ENCODE data around the gene IL1F10. TPM values are rescaled to one million over a fixed set of nuclear protein-coding genes. Genes with fewer than 3 reads are reported as not detected.

The IL1F10 gene
- total and polyA plus RNA-seq, 10 of the 15 experiments (the other 5 are each of a cell fraction or from before 2014, with no cell fraction given): not detected

DNA sequence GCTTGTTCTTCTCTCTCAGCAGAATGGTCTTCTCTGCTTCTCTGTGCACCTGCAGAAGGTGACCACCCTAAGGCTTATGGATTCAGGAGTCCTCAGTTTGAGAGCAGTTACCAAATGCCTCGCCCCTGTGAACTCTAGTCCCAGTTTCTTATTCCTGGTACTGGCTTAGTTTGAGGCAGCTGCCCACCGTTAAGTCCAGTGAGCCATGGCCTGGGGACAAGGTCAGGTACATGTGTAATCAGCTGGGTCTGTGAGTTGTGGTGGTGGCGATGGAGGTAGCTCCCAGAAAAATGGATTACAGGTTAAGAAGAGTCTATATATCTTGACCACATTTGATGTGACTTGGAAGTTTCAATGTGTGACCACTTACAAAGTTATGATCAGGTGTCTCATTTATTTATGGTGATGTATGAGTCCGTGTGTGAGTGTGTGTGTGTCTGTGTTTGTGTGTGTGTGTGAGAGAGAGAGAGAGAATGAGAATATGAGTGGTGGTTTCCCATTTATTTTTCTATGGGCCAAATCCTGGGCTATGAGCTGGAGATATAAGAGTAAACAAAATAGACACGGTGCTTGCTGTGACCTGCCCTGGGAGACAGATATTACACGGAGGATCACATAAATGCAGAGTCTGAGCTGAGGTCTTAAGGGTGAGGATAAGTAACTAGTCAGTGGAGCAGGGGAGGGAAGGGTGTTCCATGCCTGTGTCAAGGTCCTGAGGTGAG, 46.6 kb downstream of the IL1F10 start:
- TF ChIP-seq, protein P1, sequence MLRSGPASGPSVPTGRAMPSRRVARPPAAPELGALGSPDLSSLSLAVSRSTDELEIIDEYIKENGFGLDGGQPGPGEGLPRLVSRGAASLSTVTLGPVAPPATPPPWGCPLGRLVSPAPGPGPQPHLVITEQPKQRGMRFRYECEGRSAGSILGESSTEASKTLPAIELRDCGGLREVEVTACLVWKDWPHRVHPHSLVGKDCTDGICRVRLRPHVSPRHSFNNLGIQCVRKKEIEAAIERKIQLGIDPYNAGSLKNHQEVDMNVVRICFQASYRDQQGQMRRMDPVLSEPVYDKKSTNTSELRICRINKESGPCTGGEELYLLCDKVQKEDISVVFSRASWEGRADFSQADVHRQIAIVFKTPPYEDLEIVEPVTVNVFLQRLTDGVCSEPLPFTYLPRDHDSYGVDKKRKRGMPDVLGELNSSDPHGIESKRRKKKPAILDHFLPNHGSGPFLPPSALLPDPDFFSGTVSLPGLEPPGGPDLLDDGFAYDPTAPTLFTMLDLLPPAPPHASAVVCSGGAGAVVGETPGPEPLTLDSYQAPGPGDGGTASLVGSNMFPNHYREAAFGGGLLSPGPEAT (IDR thresholded peaks at IDR 0.05; ENCODE audit: low read depth): no peak
- TF ChIP-seq EZH2 (IDR thresholded peaks at IDR 0.05; ENCODE audit: borderline replicate concordance, control insufficient read depth, low read depth, low read length): no peak
- TF ChIP-seq ZBTB40 (IDR thresholded peaks at IDR 0.05; ENCODE audit: borderline replicate concordance): no peak
- no peak for TF ChIP-seq ZSCAN29 (IDR thresholded peaks at IDR 0.05)
- TF ChIP-seq MYB (IDR thresholded peaks at IDR 0.05; ENCODE audit: borderline replicate concordance, low read depth, low read length): no peak
- no peak for TF ChIP-seq CREB1 (IDR thresholded peaks at IDR 0.05; ENCODE audit: low read depth)
- TF ChIP-seq ESRRA (IDR thresholded peaks at IDR 0.05; ENCODE audit: low read length): no peak
- TF ChIP-seq POU2F2 (IDR thresholded peaks at IDR 0.05; ENCODE audit: borderline replicate concordance, low read depth, low read length): no peak
- no peak for TF ChIP-seq YY1 (IDR thresholded peaks at IDR 0.05; ENCODE audit: low read depth, low read length)
- TF ChIP-seq STAT3 (IDR thresholded peaks at IDR 0.05; ENCODE audit: low read depth, low read length): no peak
- TF ChIP-seq ZNF384 (IDR thresholded peaks at IDR 0.05; ENCODE audit: borderline replicate concordance, low read depth, low read length): no peak
- TF ChIP-seq CHD4 (IDR thresholded peaks at IDR 0.05): no peak
- no peak for TF ChIP-seq SUZ12 (IDR thresholded peaks at IDR 0.05; ENCODE audit: unreplicated experiment)
- TF ChIP-seq, protein P2, sequence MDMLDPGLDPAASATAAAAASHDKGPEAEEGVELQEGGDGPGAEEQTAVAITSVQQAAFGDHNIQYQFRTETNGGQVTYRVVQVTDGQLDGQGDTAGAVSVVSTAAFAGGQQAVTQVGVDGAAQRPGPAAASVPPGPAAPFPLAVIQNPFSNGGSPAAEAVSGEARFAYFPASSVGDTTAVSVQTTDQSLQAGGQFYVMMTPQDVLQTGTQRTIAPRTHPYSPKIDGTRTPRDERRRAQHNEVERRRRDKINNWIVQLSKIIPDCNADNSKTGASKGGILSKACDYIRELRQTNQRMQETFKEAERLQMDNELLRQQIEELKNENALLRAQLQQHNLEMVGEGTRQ (IDR thresholded peaks at IDR 0.05; ENCODE audit: borderline replicate concordance, low read depth, low read length): no peak
- TF ChIP-seq NBN (IDR thresholded peaks at IDR 0.05): no peak
- ChIA-PET POLR2A (interaction anchor here (1.0 kb wide), 1 partner anchor 15 kb away, joined by 5 read pairs; no protein-coding TSS in a partner anchor), RAD21 (ENCODE audit: unreplicated experiment) (interaction anchor here (0.6 kb wide), 1 partner anchor 27 kb away, joined by 3 read pairs; no protein-coding TSS in a partner anchor), SMC1A (ENCODE audit: uncharacterized antibody, unreplicated experiment) (interaction anchor here (0.9 to 2.9 kb wide), 2 partner anchors 13 to 22 kb away, joined by 3 to 14 read pairs; no protein-coding TSS in a partner anchor), CTCF (interaction anchor here (0.6 to 4.2 kb wide), 5 partner anchors 16 to 60 kb away, joined by 3 to 30 read pairs (median 4); no protein-coding TSS in a partner anchor)
- peaks cover 13% of the 10 kb centered on the region for H3K4me1 ChIP-seq (ENCODE audit: control insufficient read depth, insufficient read depth, low read length)
- intact Hi-C loops (cut with micrococcal nuclease; ENCODE audit: unreplicated experiment) (no loop called here), in situ Hi-C loops (cut with MboI) (no loop called here)
- DNase-seq (ENCODE audit: low read depth, low spot score): no peak
- H3K27ac ChIP-seq (ENCODE audit: control insufficient read depth, insufficient read depth): no peak overlapping the region
- no peaks in the 10 kb centered on the region for H3K36me3 ChIP-seq (ENCODE audit: control insufficient read depth in 2 of 2, insufficient read depth in 2 of 2, low read length in 1 of 2)
- H2AFZ ChIP-seq (ENCODE audit: control insufficient read depth, low read depth, low read length): peak overlapping the region; percentile 15; the same call in 1 of the 2 replicates
- 85% methylated on average over 6 of the region's 6 CpGs for WGBS (ENCODE audit: insufficient coverage, insufficient replicate concordance, low lambda C conversion rate, missing lambda C conversion rate)
- H3K4me3 ChIP-seq: no peak overlapping the region
- H3K9ac ChIP-seq (ENCODE audit: control insufficient read depth, insufficient read depth, low read length): no peak overlapping the region
- no peak for ATAC-seq
- H3K79me2 ChIP-seq (ENCODE audit: control insufficient read depth, insufficient read depth, low read length): no peaks in the 10 kb centered on the region
- no peaks in the 10 kb centered on the region for H3K27me3 ChIP-seq (replicated peaks in 1 of 2; ENCODE audit: control insufficient read depth in 2 of 2, insufficient read depth in 2 of 2, low read length in 1 of 2)
- no peak overlapping the region for H3K4me2 ChIP-seq (ENCODE audit: control insufficient read depth, insufficient read depth)
- H3K9me3 ChIP-seq (replicated peaks; ENCODE audit: control insufficient read depth, insufficient read depth, low read length): no peaks in the 10 kb centered on the region
- no peaks in the 10 kb centered on the region for H4K20me1 ChIP-seq (ENCODE audit: control insufficient read depth, insufficient read depth)
- no peak for FAIRE-seq
- no TSS peak for BruUV-seq (replicated peaks)
